ENCODE measurements around the gene NAV2.

Gene NAV2

DNA sequence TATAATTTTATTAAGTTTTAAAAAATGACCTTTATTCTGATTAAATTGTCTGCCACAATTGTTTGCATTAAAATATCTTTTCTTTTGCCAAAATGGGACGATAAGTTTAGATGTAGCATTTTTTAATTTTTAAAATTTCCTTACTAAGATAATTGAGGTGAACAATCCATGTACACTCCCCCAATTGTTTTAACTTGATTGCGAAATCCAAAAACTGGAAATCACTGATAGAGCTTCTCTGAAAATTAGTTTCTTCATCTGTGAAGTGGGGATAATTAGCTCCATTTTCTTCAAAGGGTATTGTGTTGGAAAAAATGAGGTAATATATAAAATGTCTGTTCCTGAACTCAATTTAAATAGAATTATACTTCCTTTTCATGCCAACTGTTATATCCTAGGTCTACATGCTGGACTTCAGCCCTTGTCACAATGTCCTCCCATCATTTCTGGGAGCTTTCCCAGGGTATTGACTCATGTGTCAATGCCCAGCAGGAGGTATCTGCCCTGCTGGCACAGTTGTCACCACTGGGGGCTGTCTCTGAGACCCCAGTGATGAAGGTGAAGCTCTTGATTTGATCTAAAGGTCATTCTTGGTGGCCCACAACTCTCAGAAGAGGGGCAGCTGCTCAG is 28.7 kb upstream of the NAV2 start:
- no peak for DNase-seq (ENCODE audit: low read depth)

DNA sequence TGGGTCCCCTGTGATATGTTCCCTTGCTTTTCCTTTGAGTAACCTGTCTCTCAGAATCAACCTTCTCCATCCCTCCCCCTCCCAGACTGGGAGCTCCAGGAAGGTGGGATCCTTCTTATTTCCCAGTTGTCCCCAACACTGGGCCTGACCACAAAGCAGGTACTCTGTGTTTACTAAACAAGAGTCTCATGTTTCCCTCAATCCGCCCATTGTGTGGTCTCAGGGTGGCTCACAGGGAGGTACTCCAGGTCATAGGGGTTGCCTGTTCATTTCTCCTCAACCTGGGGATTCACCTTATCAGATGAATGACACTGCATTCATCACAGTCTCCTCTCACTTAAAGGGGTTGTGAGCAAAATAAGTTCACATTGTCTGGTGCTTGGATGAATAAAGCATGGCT is 26.4 kb upstream of the NAV2 start:
- DNase-seq (ENCODE audit: low read depth): no peak

DNA sequence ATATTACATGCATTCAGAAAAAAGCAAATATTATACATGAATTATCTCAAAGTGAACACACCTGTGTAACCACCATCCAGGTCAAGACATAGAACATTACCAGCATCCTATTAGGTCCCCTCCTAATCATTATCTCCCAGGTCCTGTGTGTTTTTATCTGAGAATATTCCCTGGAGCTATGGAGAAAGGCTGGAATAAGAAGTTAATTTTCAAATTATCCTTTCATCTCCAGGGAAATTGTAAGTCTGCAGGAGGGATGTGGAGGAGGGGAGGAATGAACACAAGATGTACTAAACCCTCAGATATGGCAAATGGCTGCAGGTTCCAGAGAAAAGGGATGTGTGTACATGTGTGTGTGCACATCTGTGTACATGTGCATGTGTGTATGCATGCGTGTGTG is 25.2 kb upstream of the NAV2 start:
- no peak for DNase-seq (ENCODE audit: low read depth)

DNA sequence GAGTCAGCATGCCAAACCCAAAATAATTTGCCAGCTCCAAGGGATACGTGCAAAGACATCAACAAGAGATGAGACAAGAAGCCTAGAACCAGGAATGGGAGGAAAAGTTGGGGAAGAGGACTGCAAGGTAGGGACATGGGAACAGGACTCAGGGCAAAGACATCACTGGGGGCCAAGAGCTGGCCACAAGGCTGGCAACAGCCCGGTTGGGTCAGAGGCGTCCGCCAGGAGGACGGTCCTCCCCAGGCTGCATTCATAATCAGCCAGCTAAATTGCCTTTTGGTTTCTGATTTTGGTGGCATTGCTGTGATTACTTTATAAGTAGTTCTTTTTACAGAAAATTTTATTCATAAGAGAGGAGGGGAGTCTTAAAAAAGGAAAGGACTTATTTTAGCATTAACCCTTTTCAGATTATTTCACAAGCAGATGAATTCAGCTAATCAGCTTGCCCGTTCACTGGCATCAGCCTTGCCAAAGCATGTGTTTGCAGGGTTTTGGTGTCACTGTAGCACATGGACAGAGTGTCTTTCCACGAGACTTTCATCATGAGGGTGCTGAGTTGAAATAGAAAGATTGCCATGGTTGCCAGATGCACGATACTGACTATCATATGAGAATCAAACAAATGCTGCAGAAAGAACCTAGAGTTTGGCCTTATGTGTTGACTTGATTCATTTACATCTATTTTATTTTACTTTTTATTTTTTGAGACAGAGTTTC is 23.2 kb upstream of the NAV2 start:
- no peak for DNase-seq (ENCODE audit: low read depth)

DNA sequence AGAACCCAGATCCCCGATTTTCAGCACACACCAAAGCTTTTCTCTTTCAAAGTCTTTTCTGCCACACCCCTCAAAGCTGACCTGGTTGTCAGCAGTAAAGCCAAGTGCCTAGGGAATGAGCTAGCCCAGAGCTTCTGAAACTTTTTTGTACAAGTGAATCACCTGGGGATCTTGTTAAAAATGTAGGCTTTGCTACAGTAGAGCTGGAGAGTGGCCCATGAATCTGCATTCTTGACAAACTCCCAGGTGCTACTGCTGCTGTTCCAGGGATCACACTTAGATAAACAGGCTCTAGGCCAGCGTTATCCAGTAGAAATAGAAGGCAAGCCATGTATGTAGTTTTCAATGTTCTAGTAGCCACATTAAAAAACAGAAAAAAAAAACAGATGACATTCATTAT is 21.8 kb upstream of the NAV2 start:
- DNase-seq (ENCODE audit: low read depth): no peak

DNA sequence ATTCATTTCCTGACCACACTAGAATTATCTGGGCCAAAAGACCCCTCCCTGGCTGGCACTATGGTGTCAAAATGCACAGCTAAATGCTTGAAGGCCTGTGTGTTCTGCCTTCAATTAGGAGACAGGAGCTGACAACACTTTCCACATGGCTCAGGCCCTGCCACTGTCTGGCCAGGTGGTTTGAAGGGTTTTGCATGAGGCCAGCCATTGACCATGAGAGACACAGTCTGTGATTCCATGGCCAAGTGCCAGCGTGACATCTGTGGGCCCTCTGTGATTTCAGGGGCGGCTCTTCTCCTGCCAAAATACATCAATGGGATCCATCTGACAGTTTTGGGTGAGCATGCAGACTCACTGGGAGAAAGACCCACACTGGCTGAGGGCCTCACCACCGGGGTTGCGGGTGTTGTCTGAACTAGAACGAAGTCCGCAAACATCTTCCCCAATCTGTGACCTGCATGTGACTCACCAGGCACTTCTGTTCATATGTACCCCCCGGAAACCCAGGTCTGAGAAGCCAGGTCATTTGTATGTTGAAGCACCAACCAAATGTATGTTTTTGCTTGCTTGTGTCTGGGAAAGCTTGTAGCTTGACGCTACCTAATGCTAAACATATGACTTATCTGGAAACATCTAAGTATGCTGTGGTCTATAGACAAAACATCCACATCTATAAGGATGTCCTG is 20.7 kb upstream of the NAV2 start:
- no peak for DNase-seq (ENCODE audit: low read depth)

DNA sequence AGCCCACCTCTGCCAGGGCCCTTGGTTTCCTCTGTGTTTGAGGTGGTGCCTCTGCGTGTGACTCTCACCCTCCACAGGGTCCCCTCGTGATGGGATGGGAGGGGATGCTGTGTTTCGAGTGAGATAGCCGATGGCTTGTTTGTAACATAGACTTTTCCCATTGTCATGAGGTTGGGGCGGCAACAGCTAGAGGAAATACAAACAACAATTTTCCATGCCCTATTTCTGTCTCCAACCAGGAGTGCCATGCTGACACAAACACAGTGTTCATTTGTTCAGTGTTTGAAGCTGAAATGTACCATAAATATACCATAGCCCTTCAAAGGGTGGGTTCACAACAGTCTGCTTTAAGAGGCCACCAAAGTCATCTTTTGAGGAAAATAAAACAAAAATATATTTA is 19.5 kb upstream of the NAV2 start:
- DNase-seq (ENCODE audit: low read depth): no peak

DNA sequence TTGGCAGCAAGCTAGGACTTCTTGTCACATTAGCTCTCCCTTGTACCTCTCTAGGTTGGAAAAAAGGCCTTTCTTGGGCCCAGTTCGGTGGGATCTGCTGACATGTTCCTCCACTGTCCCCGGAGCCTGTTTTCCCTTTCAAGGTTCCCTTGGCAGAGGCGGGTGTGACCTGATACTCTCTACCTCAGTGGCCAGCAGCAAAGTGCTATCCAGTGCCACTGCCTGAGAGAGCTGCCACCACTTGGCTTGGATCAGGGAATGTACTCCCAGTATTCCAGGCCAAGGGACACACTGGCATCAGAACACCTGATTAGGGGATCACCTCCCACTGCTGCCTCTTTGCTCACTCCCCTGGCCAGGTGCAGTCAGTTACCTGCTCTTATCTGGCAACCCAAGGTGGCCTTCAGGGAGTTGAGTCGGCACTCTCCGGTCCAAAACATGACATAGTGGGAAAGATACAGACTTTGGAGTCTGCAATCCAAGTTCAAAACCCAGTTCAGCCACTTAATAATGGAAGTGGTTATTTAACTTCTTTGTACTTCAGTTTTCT is 17.8 kb upstream of the NAV2 start:
- no peak for DNase-seq (ENCODE audit: low read depth)

DNA sequence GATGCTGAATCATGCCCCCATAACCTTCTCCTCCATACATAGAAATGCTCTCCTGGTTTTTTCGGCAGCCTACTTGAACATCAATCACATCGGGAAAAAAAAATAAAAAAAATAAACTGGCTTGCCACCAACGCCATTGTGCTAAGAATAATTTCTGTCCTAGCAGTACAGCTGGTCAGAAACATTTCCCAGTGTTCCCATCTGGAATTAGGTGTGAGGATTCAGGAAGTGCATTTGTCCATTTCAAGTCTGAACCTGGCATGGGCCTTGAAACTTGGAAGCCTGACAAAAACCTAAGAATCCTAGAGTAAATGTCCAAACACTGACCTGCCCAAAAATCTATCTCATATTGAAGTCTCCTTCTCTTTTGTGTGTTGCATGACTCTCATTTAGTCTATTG is 16.6 kb upstream of the NAV2 start:
- no peak for DNase-seq (ENCODE audit: low read depth)

DNA sequence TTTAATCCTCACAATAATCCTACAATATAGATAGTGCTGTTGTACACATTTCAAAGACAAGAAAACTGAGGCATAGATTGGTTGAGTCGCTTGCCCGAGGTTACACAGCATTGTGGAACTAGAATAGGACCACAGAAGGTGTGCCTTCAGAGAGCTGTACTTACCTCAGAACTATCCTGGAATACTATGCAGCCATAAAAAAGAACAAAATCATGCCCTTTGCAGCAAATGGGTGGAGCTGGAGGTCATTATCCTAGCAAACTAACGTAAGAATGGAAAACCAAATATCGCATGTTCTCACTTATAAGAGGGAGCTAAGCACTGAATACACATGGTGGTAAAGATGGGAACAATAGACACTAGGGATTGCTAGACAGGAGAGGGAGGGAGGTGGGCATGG is 15.7 kb upstream of the NAV2 start:
- no peak for DNase-seq (ENCODE audit: low read depth)

DNA sequence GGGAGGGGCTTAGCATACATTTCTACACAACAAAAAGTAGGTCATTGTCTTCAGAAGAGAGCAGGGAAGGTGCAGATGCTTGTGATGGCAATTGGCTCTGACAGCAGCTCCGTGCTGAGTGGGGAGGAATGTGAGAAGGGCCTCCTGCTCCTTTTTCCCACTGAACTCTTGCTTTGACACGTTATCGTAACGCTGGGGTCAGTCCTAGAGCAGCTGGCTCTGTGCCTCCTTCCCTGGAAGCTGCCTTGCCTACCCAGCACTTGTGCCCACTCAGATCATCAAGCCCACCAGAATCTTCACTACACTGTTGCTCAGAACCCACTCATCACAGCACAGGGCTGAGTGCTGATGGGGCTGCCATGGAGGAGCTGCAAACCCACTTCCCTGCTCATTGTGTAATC is 14.9 kb upstream of the NAV2 start:
- no peak for DNase-seq (ENCODE audit: low read depth)

DNA sequence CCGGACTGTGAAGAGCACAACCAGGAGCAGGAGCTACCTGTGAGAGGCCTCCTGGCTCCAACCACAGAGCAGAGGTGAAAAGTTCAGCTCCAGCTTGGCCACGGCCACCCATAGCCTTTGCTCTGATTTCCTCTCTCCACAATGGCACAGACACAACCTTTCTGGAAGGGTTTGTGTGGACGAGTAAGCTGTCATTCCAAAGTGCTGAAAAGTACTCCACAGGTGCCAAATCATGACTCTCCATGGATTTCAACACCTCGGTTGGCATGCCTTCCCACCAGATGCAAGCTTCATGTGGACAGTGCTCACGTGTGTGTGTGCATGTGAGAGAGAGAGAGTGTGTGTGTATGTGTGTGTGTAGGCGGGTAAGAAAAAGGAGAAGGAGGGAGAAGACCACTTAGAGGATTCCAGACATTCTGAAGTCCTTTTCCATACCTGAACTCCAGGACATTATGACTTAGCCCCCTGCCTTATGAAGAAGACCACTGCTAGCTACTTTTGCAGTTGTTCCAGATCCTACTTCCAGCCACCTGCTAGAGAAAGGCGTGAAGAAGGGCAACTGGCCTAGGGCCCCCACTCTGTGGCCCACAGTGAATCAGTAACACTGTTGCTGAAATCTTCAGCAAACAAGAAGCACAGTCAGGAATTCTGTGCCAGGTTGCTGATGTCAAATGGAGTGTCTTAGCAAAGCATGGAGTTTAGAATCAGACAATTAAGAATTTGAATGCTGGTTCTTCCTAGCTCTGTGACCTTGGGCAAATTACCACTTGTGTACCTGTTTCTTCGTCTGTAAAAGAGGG is 13.9 kb upstream of the NAV2 start:
- DNase-seq (ENCODE audit: low read depth): no peak

DNA sequence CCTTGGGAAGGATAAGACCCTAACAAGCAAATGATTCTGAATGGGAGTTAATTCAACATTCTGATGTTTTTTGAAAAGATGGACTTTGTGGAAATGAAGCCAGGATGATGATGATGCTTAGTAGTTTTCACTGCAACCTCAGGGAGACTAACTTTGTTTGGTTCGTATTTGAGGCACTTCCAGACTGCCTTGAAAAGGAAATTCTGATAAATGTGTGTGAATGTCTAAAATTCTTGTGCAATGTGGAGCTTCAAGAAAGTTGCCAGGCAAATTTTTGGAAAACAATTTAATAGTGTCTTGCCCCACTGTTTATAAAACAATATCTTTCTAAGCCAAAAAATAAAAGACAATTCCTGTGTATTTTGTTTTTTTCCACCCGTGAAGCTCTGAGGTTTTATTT is 11.2 kb upstream of the NAV2 start:
- no peak for DNase-seq (ENCODE audit: low read depth)

DNA sequence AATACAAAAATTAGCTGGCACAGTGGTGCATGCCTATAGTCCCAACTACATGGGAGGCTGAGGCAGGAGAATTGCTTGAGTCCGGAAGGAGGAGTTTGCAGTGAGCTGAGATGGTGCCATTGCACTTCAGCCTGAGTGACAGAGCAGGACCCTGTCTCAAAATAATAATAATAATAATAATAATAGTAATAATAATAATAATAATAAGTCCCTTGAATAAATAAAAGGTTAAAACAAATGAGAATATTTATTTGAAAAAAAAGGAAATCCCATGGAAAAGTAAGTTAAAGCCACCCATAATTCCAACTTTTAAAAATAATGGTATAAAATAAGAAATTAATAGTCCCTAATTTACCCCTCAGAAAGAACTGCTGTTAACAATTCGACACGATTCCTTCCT is 10.0 kb upstream of the NAV2 start:
- no peak for DNase-seq (ENCODE audit: low read depth)

DNA sequence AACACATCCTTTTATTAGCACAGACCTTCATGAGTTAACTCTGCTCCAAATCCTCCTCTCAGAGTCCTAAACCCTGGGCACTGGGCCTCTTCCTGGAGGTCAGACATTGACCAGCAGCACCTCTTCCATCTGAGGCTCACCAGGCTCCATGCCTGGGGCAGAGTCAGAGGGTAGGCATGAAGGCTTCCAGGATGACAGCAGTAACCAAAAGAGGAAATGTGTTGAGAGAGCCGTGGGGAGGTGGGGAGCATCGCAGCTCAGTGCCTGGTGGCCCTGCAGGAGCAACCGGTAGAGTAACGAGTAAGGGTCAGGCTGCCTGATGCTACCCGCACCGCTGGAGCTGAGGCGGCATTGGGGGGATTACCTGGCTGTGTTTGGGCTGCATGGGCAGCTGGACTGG is 9.4 kb upstream of the NAV2 start:
- DNase-seq (ENCODE audit: low read depth): no peak

DNA sequence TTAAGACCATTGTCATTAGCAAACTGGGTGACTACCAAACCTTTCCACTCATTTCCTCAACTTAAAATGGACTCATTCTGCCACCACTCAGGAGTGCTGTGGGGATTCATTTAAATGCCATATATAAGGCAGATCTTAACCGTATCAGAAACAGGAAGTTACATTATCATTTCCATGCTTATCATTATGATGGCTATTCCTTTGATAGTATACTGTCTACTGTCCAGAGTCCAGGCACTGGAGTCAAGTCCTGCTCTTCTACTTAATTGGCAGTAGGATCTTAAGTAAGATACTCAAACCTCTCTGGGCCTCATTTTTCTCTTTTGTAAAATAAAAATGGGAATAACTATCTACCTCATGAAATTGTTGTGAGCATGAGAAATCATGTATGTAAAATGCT is 8.4 kb upstream of the NAV2 start:
- no peak for DNase-seq (ENCODE audit: low read depth)

DNA sequence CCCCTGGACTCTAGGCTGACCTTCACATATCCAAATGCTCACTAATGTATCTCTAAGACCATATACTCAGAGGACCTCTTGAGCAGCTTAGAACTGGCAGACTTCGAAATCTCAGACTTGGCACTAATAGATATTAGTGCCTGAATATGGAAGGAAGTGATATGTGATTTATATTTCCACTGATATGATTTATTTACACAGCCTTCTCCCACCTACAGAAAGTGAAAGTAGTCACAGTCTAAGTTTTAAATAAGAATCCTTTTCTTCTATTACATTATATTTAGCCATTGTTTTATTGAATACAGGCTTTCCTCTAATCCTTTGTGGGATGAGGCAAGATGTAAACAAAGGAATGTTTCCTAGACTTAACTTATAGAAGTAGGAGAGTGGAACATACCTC is 6.7 kb upstream of the NAV2 start:
- DNase-seq (ENCODE audit: low read depth): no peak

DNA sequence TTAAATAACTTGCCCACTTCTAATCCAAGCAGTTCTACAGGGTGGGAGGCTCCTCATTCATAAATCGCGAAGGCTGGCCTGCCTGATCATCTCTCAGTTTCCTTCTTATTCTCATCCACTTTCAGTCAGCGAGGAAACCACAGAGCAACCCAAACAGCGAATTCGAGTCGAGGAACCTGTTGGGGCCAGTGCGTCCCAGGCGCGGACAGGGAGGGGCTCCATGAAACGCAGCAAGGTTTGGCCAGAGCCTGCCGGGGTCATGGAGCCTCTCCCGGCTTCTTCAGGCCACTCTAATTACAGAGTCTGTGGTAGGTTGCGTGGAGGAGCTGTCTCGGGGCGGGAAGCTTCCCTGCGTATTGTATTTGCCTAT is 741 bp upstream of the NAV2 start:
- DNase-seq (ENCODE audit: low read depth): no peak

DNA sequence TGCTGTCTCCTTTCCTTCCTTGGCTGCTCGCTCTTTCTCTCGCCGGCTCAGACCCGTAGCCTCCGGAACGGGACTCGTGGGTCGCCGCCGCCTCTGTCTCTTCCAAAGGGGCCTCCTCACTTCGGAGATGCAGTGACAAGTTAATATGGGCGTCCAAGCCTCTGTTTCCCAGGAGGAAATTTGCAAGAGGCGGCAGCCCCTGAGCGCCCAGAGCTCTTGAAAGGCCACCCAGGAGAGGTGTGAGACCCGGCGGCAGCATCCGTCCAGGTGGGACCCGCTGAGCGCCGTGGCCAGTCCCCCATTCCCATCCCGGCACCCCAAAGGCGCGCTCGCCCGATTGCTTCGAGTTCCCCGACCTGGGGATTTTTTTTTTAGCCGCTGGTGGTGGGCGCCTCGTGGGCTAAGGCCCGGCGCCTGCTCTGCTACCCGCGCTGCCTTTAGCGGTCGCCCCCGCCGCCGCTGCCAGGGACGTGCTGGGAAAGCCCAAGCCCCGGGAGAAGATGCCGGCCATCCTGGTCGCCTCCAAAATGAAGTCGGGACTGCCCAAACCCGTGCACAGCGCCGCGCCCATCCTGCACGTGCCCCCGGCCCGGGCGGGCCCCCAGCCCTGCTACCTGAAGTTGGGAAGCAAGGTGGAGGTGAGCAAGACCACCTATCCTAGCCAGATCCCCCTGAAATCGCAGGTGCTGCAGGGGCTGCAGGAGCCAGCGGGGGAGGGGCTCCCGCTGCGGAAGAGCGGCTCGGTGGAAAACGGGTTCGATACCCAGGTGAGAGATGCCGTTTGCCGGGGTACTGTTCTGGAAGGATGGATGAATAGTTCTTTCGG is 772 bp downstream of the NAV2 start:
- DNase-seq (ENCODE audit: low read depth): no peak

DNA sequence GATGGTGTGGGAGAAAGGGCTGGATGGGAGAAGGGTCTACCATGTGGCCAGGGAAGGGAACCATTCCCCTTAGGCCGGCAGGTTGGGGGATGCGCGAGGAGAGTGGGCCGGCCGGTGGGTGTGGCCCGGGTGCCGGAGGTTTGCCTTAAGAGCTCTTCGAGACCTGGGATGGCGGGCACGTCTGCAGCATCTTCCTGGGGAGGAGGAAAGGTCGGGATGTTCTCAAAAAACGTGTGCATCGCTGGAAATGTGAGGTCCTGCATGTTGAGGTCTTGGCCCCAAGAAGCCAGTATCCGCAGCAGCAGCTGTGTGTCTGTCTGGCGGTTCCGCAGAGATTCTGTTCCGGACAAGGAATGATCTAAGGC is 1.4 kb downstream of the NAV2 start:
- DNase-seq (ENCODE audit: low read depth): no peak

DNA sequence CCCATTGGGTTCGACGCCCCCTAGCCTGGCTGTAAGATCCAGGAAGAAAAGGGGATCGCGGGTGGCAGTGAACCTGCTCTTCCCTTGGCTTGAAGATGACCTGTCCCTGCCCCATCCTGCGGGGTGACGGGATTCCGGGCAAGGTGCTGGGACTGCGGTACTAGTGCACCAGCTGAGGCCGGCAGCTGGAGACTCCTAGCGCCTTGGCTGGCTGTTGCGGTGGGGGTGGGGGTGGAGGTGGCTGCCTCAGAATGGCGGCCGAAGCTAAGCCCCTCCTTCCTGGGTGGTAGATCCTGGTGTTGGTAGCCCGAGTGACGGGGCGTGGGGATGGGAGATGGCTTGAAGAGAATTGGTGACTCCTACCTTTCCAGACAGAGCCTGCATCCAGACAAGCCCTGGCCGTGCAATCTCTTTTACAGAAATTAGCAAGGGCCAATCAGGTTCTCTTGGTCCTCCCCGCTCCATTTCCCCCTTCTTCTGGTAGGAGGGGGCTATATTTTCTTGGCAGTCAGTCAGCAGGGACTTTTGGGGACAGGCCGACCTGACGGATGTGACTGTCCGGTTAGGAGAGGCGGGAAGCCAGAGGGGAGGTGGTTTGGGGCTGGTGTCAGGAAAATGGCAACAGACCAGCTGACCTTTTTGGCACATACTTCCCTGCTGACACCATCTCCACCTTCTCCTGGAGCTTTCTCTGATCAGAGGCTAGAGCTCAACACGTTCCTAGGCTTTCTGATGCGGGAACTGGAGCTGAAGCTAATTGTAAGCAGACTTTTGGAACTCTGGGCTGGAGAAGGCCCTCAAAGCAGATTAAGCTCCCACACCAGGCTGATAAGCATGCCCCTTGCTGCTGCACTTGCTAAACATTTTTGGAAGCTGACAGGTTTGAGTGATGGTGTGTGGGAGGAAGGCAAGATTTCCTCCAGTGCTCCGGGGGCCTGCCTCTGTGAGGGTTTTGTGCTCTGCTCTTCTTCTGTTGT is 2.0 kb downstream of the NAV2 start:
- DNase-seq (ENCODE audit: low read depth): no peak
